Measurements from ENCODE around the gene DCXR. TPM values are rescaled to one million over a fixed set of nuclear protein-coding genes. Genes with fewer than 3 reads are reported as not detected.

Gene DCXR
- total and polyA plus RNA-seq, 10 of the 15 experiments (the other 5 are each of a cell fraction or from before 2014, with no cell fraction given), result 12.3 to 139 (median 88.9) TPM

- TF ChIP-seq ZBTB33 (IDR thresholded peaks at IDR 0.05), result no peak
- TF ChIP-seq, protein P1, sequence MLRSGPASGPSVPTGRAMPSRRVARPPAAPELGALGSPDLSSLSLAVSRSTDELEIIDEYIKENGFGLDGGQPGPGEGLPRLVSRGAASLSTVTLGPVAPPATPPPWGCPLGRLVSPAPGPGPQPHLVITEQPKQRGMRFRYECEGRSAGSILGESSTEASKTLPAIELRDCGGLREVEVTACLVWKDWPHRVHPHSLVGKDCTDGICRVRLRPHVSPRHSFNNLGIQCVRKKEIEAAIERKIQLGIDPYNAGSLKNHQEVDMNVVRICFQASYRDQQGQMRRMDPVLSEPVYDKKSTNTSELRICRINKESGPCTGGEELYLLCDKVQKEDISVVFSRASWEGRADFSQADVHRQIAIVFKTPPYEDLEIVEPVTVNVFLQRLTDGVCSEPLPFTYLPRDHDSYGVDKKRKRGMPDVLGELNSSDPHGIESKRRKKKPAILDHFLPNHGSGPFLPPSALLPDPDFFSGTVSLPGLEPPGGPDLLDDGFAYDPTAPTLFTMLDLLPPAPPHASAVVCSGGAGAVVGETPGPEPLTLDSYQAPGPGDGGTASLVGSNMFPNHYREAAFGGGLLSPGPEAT (IDR thresholded peaks at IDR 0.05; ENCODE audit: low read depth), result no peak
- TF ChIP-seq PAX5 (IDR thresholded peaks at IDR 0.05; ENCODE audit: borderline replicate concordance, low read depth, low read length), result no peak
- no peak for TF ChIP-seq HSF1 (IDR thresholded peaks at IDR 0.05; ENCODE audit: low read depth, low read length)
Observed at GRCh38 chr17:82041144-82041814, 3.8 kb upstream of the DCXR start (continued).

GRCh38 chr17:82039695-82040299 is 2.3 kb upstream of the DCXR start:
- SMC1A ChIA-PET (ENCODE audit: uncharacterized antibody, unreplicated experiment), result no interaction called here
- Histone ChIP-seq H3K9ac (ENCODE audit: control insufficient read depth, insufficient read depth, low read length) (no peak overlapping the region), H3K27me3 (replicated peaks in 1 of 2; ENCODE audit: control insufficient read depth in 2 of 2, insufficient read depth in 2 of 2, low read length in 1 of 2) (no peaks in the 10 kb centered on the region), H3K4me1 (ENCODE audit: control insufficient read depth, insufficient read depth, low read length) (peaks cover 10% of the 10 kb centered on the region), H3K36me3 (ENCODE audit: control insufficient read depth in 2 of 2, insufficient read depth in 2 of 2, low read length in 1 of 2) (no peaks in the 10 kb centered on the region; a peak in 1 of 4 replicates), H4K20me1 (ENCODE audit: control insufficient read depth, insufficient read depth) (no peaks in the 10 kb centered on the region), H3K4me3 (no peak overlapping the region), H3K27ac (ENCODE audit: control insufficient read depth, insufficient read depth) (no peak overlapping the region), H2AFZ (ENCODE audit: control insufficient read depth, low read depth, low read length) (no peak overlapping the region), H3K79me2 (ENCODE audit: control insufficient read depth, insufficient read depth, low read length) (peaks cover 5% of the 10 kb centered on the region), H3K9me3 (replicated peaks; ENCODE audit: control insufficient read depth, insufficient read depth, low read length) (no peaks in the 10 kb centered on the region), H3K4me2 (ENCODE audit: control insufficient read depth, insufficient read depth) (no peak overlapping the region)
- CTCF ChIA-PET, result interaction anchor here (1.4 kb wide), 1 partner anchor 11 kb away, joined by 3 read pairs; no protein-coding TSS in a partner anchor
- POLR2A ChIA-PET, result interaction anchor here (0.7 kb wide), 1 partner anchor 118 kb away, joined by 10 read pairs; no protein-coding TSS in a partner anchor
- WGBS (ENCODE audit: insufficient coverage, insufficient replicate concordance, low lambda C conversion rate, missing lambda C conversion rate), result 65% methylated on average over 8 of the region's 8 CpGs
- ATAC-seq (no peak), FAIRE-seq (no peak), DNase-seq (ENCODE audit: low read depth, low spot score) (no peak)
- in situ Hi-C loops (cut with MboI) (loop anchor here (5.0 kb wide), 1 partner anchor 118 kb away; no protein-coding TSS in a partner anchor), intact Hi-C loops (cut with micrococcal nuclease; ENCODE audit: unreplicated experiment) (loop anchor here (5.0 kb wide), 1 partner anchor 58 kb away; the partner anchor contains the start of gene FASN)
- RAD21 ChIA-PET (ENCODE audit: unreplicated experiment), result interaction anchor here (0.7 kb wide), 1 partner anchor 72 kb away, joined by 4 read pairs; no protein-coding TSS in a partner anchor
- TF ChIP-seq BACH1 (IDR thresholded peaks at IDR 0.05; ENCODE audit: borderline replicate concordance) (no peak), ZZZ3 (IDR thresholded peaks at IDR 0.05; ENCODE audit: control insufficient read depth, insufficient read length, low read depth) (no peak), RUNX3 (IDR thresholded peaks at IDR 0.05; ENCODE audit: low read length) (no peak), NBN (IDR thresholded peaks at IDR 0.05) (no peak), IKZF2 (IDR thresholded peaks at IDR 0.05) (no peak), LARP7 (IDR thresholded peaks at IDR 0.05) (no peak), SMC3 (IDR thresholded peaks at IDR 0.05; ENCODE audit: borderline replicate concordance, low read length) (no peak)
- BruUV-seq (replicated peaks), result no TSS peak
